HAP-1 (cell line): ENCODE results near the gene A3GALT2.
"Not testable (repeated sequence)": the region's sequence is repeated elsewhere in the genome, so short reads cannot be mapped to it uniquely, and the experiment has no call there.

Experiments
- DNase-seq, 2 experiments: peaks; one replicate each; pipeline ENCODE4 v3.0.0-alpha.2; 2016 to 2020; ENCODE audit warnings: low spot score in 2 of 2
- H3K27me3 ChIP-seq: fragments of 250-450 bp; sonication (Bioruptor Pico); 2 replicates; pipeline ENCODE4 v1.5.1; 2020; ENCODE audit warnings: low read depth, mild to moderate bottlenecking, moderate library complexity
- H3K36me3 ChIP-seq: fragments of 250-450 bp; sonication (Bioruptor Pico); replicated peaks from 2 replicates; pipeline ENCODE4 v1.5.1; 2020; ENCODE audit warnings: mild to moderate bottlenecking
- H3K4me1 ChIP-seq: fragments of 250-450 bp; sonication (Bioruptor Pico); 2 replicates; pipeline ENCODE4 v1.5.1; 2020; ENCODE audit warnings: mild to moderate bottlenecking
- H3K4me3 ChIP-seq: fragments of 250-450 bp; sonication (Bioruptor Pico); 2 replicates; pipeline ENCODE4 v1.5.1; 2020; ENCODE audit warnings: mild to moderate bottlenecking, moderate library complexity
- H3K9me3 ChIP-seq: fragments of 250-450 bp; sonication (Bioruptor Pico); 2 replicates; pipeline ENCODE4 v1.5.1; 2020; ENCODE audit warnings: mild to moderate bottlenecking, moderate library complexity
- in situ Hi-C: fragments of 300-500 bp; cut with MboI; formaldehyde crosslinking; loops from 3 replicates; pipeline ENCODE4 v1.14.3; 2020; ENCODE audit warnings: low sequenced_read_pairs, inconsistent platforms, mixed read lengths

Gene A3GALT2

GRCh38 chr1:33322109-33322508, 1.2 kb upstream of the A3GALT2 start:
- H3K4me1 ChIP-seq = no peaks in the 10 kb centered on the region
- no peak overlapping the region for H3K4me3 ChIP-seq
- peaks cover 14% of the 10 kb centered on the region for H3K27me3 ChIP-seq
- peaks cover 31% of the 10 kb centered on the region for H3K36me3 ChIP-seq
- H3K9me3 ChIP-seq = no peaks in the 10 kb centered on the region
- in situ Hi-C loops = no loop called here
- no peak for DNase-seq

- peaks cover 14% of the 10 kb centered on the region for H3K27me3 ChIP-seq
- no peaks in the 10 kb centered on the region for H3K4me1 ChIP-seq
- H3K36me3 ChIP-seq = peaks cover 21% of the 10 kb centered on the region
- H3K4me3 ChIP-seq = no peak overlapping the region
- DNase-seq = no peak
- no peaks in the 10 kb centered on the region for H3K9me3 ChIP-seq
- in situ Hi-C loops = no loop called here
Measured at GRCh38 chr1:33321178-33321577, 280 bp upstream of the A3GALT2 start.

GRCh38 chr1:33319949-33320618, 814 bp downstream of the A3GALT2 start:
- Histone ChIP-seq H3K9me3 (no peaks in the 10 kb centered on the region), H3K4me1 (no peaks in the 10 kb centered on the region), H3K27me3 (peaks cover 14% of the 10 kb centered on the region), H3K36me3 (peaks cover 10% of the 10 kb centered on the region), H3K4me3 (no peak overlapping the region)
- DNase-seq = no peak
- in situ Hi-C loops = no loop called here

GRCh38 chr1:33319186-33319948, 1.5 kb downstream of the A3GALT2 start:
- Histone ChIP-seq H3K27me3 (peaks cover 14% of the 10 kb centered on the region), H3K4me3 (no peak overlapping the region), H3K9me3 (no peaks in the 10 kb centered on the region), H3K4me1 (no peaks in the 10 kb centered on the region), H3K36me3 (peaks cover 3% of the 10 kb centered on the region; the same call in 1 of the 2 replicates)
- no peak for DNase-seq
- in situ Hi-C loops = no loop called here

- no peaks in the 10 kb centered on the region for H3K36me3 ChIP-seq
- H3K27me3 ChIP-seq = peaks cover 14% of the 10 kb centered on the region
- no peak overlapping the region for H3K4me3 ChIP-seq
- no peaks in the 10 kb centered on the region for H3K9me3 ChIP-seq
- DNase-seq = no peak
- H3K4me1 ChIP-seq = no peaks in the 10 kb centered on the region
- in situ Hi-C loops = no loop called here
Measured at GRCh38 chr1:33317946-33318345, 3.0 kb downstream of the A3GALT2 start.

- Histone ChIP-seq H3K9me3 (no peaks in the 10 kb centered on the region), H3K4me3 (no peak overlapping the region)
- in situ Hi-C loops = no loop called here
Measured at GRCh38 chr1:33317354-33317753, 3.5 kb downstream of the A3GALT2 start.

GRCh38 chr1:33316601-33317000, 4.3 kb downstream of the A3GALT2 start:
- Histone ChIP-seq H3K36me3 (no peaks in the 10 kb centered on the region), H3K27me3 (peaks cover 14% of the 10 kb centered on the region), H3K9me3 (no peaks in the 10 kb centered on the region), H3K4me1 (no peaks in the 10 kb centered on the region), H3K4me3 (no peak overlapping the region)
- no peak for DNase-seq
- in situ Hi-C loops = no loop called here

More at GRCh38 chr1:33317354-33317753, 3.5 kb downstream of the A3GALT2 start:
- Histone ChIP-seq H3K27me3 (peaks cover 14% of the 10 kb centered on the region), H3K4me1 (no peaks in the 10 kb centered on the region), H3K36me3 (no peaks in the 10 kb centered on the region)
- DNase-seq = no peak

GRCh38 chr1:33314416-33314815, 6.5 kb downstream of the A3GALT2 start:
- no peak overlapping the region for H3K4me3 ChIP-seq
- in situ Hi-C loops = no loop called here
- H3K27me3 ChIP-seq = peaks cover 14% of the 10 kb centered on the region
- no peaks in the 10 kb centered on the region for H3K4me1 ChIP-seq
- H3K9me3 ChIP-seq = no peaks in the 10 kb centered on the region
- no peaks in the 10 kb centered on the region for H3K36me3 ChIP-seq
- DNase-seq = no peak

GRCh38 chr1:33312413-33312749, 8.5 kb downstream of the A3GALT2 start:
- Histone ChIP-seq H3K4me1 (no peaks in the 10 kb centered on the region), H3K4me3 (no peak overlapping the region), H3K36me3 (no peaks in the 10 kb centered on the region), H3K27me3 (peaks cover 1% of the 10 kb centered on the region), H3K9me3 (no peaks in the 10 kb centered on the region)
- DNase-seq = no peak
- in situ Hi-C loops = no loop called here

GRCh38 chr1:33311706-33312412, 9.0 kb downstream of the A3GALT2 start:
- Histone ChIP-seq H3K27me3 (no peaks in the 10 kb centered on the region), H3K9me3 (no peaks in the 10 kb centered on the region), H3K4me1 (no peaks in the 10 kb centered on the region), H3K36me3 (no peaks in the 10 kb centered on the region), H3K4me3 (no peak overlapping the region)
- in situ Hi-C loops = no loop called here
- DNase-seq = no peak

GRCh38 chr1:33310702-33311101, 10.2 kb downstream of the A3GALT2 start:
- in situ Hi-C loops = no loop called here
- H3K9me3 ChIP-seq = no peaks in the 10 kb centered on the region
- no peaks in the 10 kb centered on the region for H3K4me1 ChIP-seq
- no peaks in the 10 kb centered on the region for H3K36me3 ChIP-seq
- H3K27me3 ChIP-seq = no peaks in the 10 kb centered on the region
- DNase-seq = no peak
- no peak overlapping the region for H3K4me3 ChIP-seq

GRCh38 chr1:33309351-33309750, 11.5 kb downstream of the A3GALT2 start:
- H3K4me3 ChIP-seq, H3K36me3 ChIP-seq, in situ Hi-C loops, DNase-seq, H3K4me1 ChIP-seq, H3K9me3 ChIP-seq, H3K27me3 ChIP-seq: not testable (repeated sequence)

GRCh38 chr1:33307494-33307864, 13.4 kb downstream of the A3GALT2 start:
- H3K4me1 ChIP-seq = no peaks in the 10 kb centered on the region
- no peak for DNase-seq
- no peak overlapping the region for H3K4me3 ChIP-seq
- H3K36me3 ChIP-seq = no peaks in the 10 kb centered on the region
- no peaks in the 10 kb centered on the region for H3K27me3 ChIP-seq
- in situ Hi-C loops = no loop called here
- no peaks in the 10 kb centered on the region for H3K9me3 ChIP-seq
